Stimulated activated CD4-positive, alpha-beta T cell treated with anti-CD3 and anti-CD28 coated beads, Interleukin-1b, Interleukin-23, amount 100 ng/mL, for 24 hours (primary cell): ENCODE measurements around the gene DYRK2.

Experiments used
- DNase-seq, 4 experiments: peaks; one replicate each; pipeline ENCODE4 v3.0.0-alpha.2; 2020; ENCODE audit warnings: low read depth in 4 of 4, low spot score in 1 of 4

The DYRK2 gene

DNA sequence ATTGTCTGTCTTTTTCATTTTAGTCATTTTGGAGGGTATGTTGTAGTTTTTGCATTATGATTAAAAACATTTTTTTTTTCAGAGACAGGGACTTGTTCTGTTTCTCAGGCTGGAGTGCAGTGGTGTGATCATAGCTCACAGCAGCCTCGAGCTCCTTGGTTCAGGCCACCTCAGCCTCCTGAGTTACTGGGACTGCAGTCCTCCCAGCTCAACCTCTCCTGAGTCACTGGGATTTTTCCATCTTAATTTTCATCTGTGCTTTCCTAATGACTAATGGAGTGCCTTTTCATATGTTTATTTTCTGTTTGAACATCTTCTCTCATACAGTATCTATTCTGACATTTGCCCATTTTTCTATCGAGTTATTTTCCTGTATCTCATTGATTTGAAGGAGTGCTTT, 52.6 kb downstream of the DYRK2 start:
- DNase-seq: no peak

GRCh38 chr12:67702136-67702535, 53.6 kb downstream of the DYRK2 start:
- DNase-seq: no peak

DNA sequence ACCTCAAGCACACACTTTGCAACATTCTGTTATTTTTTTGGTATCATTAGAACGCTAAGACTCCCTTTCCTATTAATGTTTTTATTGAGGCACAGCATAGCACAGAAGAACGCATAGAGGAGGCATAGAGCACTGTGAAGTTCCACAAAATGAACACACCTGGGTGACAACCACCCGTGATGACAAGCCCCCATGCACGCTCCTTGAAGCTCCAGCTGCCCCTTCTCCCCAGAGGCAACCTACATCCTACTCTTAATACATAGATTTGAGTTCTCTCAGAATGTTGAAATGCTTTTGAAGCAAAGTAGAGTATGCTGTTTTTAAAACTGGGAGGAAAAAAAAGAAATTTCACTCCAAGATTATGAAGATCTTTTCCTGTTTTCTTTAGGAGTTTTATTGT, 55.5 kb downstream of the DYRK2 start:
- DNase-seq: no peak

- DNase-seq: no peak
Observed at GRCh38 chr12:67705394-67706370, 57.1 kb downstream of the DYRK2 start.

DNA sequence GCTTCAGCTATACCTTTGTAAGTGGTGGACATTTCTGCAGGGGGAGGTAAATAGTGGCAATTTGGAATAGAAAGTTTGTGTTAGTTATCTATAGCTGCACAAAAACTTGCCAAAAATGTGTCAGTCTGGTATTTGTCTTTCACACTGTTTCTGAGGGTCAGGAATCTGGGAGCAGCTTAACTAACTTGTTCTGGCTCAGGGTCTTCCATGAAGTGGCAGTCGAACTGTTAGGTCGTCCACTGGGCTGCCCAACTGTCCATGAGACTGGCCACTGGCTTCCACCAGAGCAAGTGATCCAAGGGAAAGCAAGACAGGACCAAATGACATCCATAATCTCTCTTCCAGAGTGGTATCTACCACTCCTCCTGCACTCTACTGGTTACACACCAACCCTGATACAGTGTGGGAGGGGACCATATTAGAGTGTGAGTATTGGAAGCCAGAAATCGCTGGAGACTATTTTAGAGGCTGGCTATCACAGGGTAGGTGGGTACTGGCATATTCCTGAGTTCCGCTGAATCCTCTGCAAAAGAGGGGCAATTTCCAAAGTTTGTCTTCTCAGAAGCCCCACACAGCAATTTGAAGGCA, 60.9 kb downstream of the DYRK2 start:
- no peak for DNase-seq

GRCh38 chr12:67710582-67710981, 62.0 kb downstream of the DYRK2 start:
- no peak for DNase-seq

- no peak for DNase-seq
Observed at GRCh38 chr12:67712011-67712410, 63.5 kb downstream of the DYRK2 start.

GRCh38 chr12:67714648-67715047, 66.1 kb downstream of the DYRK2 start:
- no peak for DNase-seq
